GM23338 (cell line): ENCODE results near the gene CCDC86. TPM values are rescaled to one million over a fixed set of nuclear protein-coding genes. Genes with fewer than 3 reads are reported as not detected.

ENCODE experiments used
- ATAC-seq: fragments of 200-7000 bp; cut with Tn5 transposase; 3 replicates; pipeline ENCODE4 v1.9.1; 2020
- DNase-seq: peaks from one replicate; pipeline ENCODE4 v3.0.0-alpha.2; 2015; ENCODE audit warnings: low spot score
- H2AFZ ChIP-seq: fragments of 200-600 bp; sonication (generic); 2 replicates; pipeline ENCODE4 v1.8.0; 2016; ENCODE audit warnings: antibody characterized with exemption, mild to moderate bottlenecking, moderate library complexity
- H3F3A ChIP-seq: fragments of 200-600 bp; sonication (generic); replicated peaks from 2 replicates; pipeline ENCODE4 v1.8.0; 2017; ENCODE audit warnings: antibody characterized with exemption, mixed run types, low read depth
- H3K27ac ChIP-seq: fragments of 200-600 bp; sonication (generic); 2 replicates; pipeline ENCODE4 v1.6.1; 2016; ENCODE audit warnings: low read depth
- H3K27me3 ChIP-seq: fragments of 200-600 bp; sonication (generic); 2 replicates; pipeline ENCODE4 v1.8.0; 2016; ENCODE audit warnings: mild to moderate bottlenecking, mixed run types, moderate library complexity; ENCODE audit not compliant: insufficient read depth
- H3K36me3 ChIP-seq: fragments of 200-600 bp; sonication (generic); 2 replicates; pipeline ENCODE4 v1.8.0; 2016; ENCODE audit warnings: mild to moderate bottlenecking; ENCODE audit not compliant: insufficient read depth
- H3K4me1 ChIP-seq: fragments of 200-600 bp; sonication (generic); 2 replicates; pipeline ENCODE4 v1.8.0; 2016; ENCODE audit warnings: mild to moderate bottlenecking, moderate library complexity; ENCODE audit not compliant: insufficient read depth
- H3K4me2 ChIP-seq: fragments of 200-600 bp; sonication (generic); 2 replicates; pipeline ENCODE4 v1.7.1; 2017; ENCODE audit warnings: mixed run types
- H3K4me3 ChIP-seq: fragments of 200-600 bp; sonication (generic); 2 replicates; pipeline ENCODE4 v1.6.1; 2016; ENCODE audit warnings: mixed run types
- H3K79me2 ChIP-seq: fragments of 200-600 bp; sonication (generic); replicated peaks from 2 replicates; pipeline ENCODE4 v1.8.0; 2017; ENCODE audit warnings: mild to moderate bottlenecking; ENCODE audit not compliant: insufficient read depth
- H3K9me2 ChIP-seq: fragments of 200-600 bp; sonication (generic); 2 replicates; pipeline ENCODE4 v1.8.0; 2017; ENCODE audit not compliant: insufficient read depth
- H4K20me1 ChIP-seq: fragments of 200-600 bp; sonication (generic); replicated peaks from 2 replicates; pipeline ENCODE4 v1.8.0; 2017; ENCODE audit warnings: mild to moderate bottlenecking; ENCODE audit not compliant: insufficient read depth
- H3K27ac Mint-ChIP-seq: 2 replicates; pipeline ENCODE4 v1.8.0; 2020; ENCODE audit warnings: inconsistent platforms, mild to moderate bottlenecking, moderate library complexity, mixed read lengths
- H3K27me3 Mint-ChIP-seq: 3 replicates; pipeline ENCODE4 v1.8.0; 2022; ENCODE audit warnings: low read depth, mild to moderate bottlenecking, moderate library complexity, mixed read lengths, inconsistent platforms; ENCODE audit not compliant: insufficient read depth, poor library complexity
- H3K36me3 Mint-ChIP-seq: 3 replicates; pipeline ENCODE4 v1.8.0; 2021; ENCODE audit warnings: low read depth, mild to moderate bottlenecking, inconsistent platforms, moderate library complexity, mixed read lengths
- H3K4me1 Mint-ChIP-seq: 3 replicates; pipeline ENCODE4 v1.8.0; 2020; ENCODE audit warnings: mild to moderate bottlenecking, inconsistent platforms, mixed read lengths
- H3K4me3 Mint-ChIP-seq: 3 replicates; pipeline ENCODE4 v1.8.0; 2021; ENCODE audit warnings: moderate library complexity, mild to moderate bottlenecking, inconsistent platforms, mixed read lengths
- H3K9me3 Mint-ChIP-seq: 3 replicates; pipeline ENCODE4 v1.8.0; 2020; ENCODE audit warnings: moderate library complexity, mild to moderate bottlenecking, inconsistent platforms, mixed read lengths
- CREB1 ChIP-seq: fragments of 250-450 bp; sonication (Bioruptor Pico); IDR thresholded peaks from 2 replicates; pipeline ENCODE4 v1.5.0; 2020; ENCODE audit warnings: low read depth, mild to moderate bottlenecking, moderate library complexity
- ETS1 ChIP-seq: IDR thresholded peaks from 2 replicates; pipeline ENCODE4 v1.6.1; 2016; ENCODE audit warnings: antibody characterized with exemption
- EZH2 ChIP-seq: fragments of 200-600 bp; sonication (generic); IDR thresholded peaks from one replicate; pipeline ENCODE4 v1.8.0; 2017; ENCODE audit warnings: antibody characterized with exemption, mild to moderate bottlenecking, low read depth; ENCODE audit not compliant: unreplicated experiment
- EZH2phosphoT487 ChIP-seq: fragments of 200-600 bp; sonication (generic); IDR thresholded peaks from one replicate; pipeline ENCODE4 v1.8.1; 2018; ENCODE audit warnings: antibody characterized with exemption; ENCODE audit not compliant: unreplicated experiment
- JUNB ChIP-seq: IDR thresholded peaks from one replicate; pipeline ENCODE4 v1.6.1; 2016; ENCODE audit warnings: antibody characterized with exemption; ENCODE audit not compliant: unreplicated experiment
- NANOG ChIP-seq: IDR thresholded peaks from 2 replicates; pipeline ENCODE4 v1.6.1; 2016; ENCODE audit warnings: antibody characterized with exemption, borderline replicate concordance
- POLR2AphosphoS5 ChIP-seq: IDR thresholded peaks from 2 replicates; pipeline ENCODE4 v1.6.1; 2016; ENCODE audit warnings: antibody characterized with exemption, low read depth
- STAT1 ChIP-seq: IDR thresholded peaks from one replicate; pipeline ENCODE4 v1.6.1; 2016; ENCODE audit warnings: antibody characterized with exemption; ENCODE audit not compliant: unreplicated experiment
- ZNF114 ChIP-seq: fragments of 250-450 bp; sonication (Bioruptor Pico); IDR thresholded peaks from 2 replicates; pipeline ENCODE4 v1.5.0; 2020; ENCODE audit warnings: mild to moderate bottlenecking, moderate library complexity
- ZNF462 ChIP-seq: fragments of 250-450 bp; sonication (Bioruptor Pico); IDR thresholded peaks from 2 replicates; pipeline ENCODE4 v1.5.0; 2020; ENCODE audit warnings: mild to moderate bottlenecking, moderate library complexity
- polyA plus RNA-seq: library from polyadenylated mRNA; unstranded; fragments of >200 nt; fragmentation: Nextera tagmentation; extraction: Ambion mirVana; gene quantifications from 2 replicates; pipeline ENCODE4 v1.2.1, GENCODE V29; 2016
- total RNA-seq: library from RNA; depleted of rRNA; stranded (reverse); fragments of >200 nt; shearing (Covaris generic); gene quantifications from 2 replicates; pipeline ENCODE4 v1.2.3, GENCODE V29; 2014
- TF ChIP-seq, protein P1 (sequence below): IDR thresholded peaks from one replicate; pipeline ENCODE4 v1.6.1; 2018; ENCODE audit warnings: antibody characterized with exemption; ENCODE audit not compliant: unreplicated experiment

Gene CCDC86
- total and polyA plus RNA-seq, 2 experiments from 2014 or later: 67.3 to 98.5 TPM

- no peak overlapping the region for H3K27ac ChIP-seq
- H3F3A ChIP-seq: no peaks in the 10 kb centered on the region
- H3K4me1 Mint-ChIP-seq: no peaks in the 10 kb centered on the region
- DNase-seq (no peak), ATAC-seq (no peak)
- no peaks in the 10 kb centered on the region for H3K36me3 ChIP-seq
- H2AFZ ChIP-seq: no peak overlapping the region
- TF ChIP-seq ZNF462 (CRISPR knock-in tag) (no peak), ZNF114 (CRISPR knock-in tag) (no peak), STAT1 (no peak), JUNB (no peak), CREB1 (no peak), EZH2phosphoT487 (no peak), POLR2AphosphoS5 (no peak), ETS1 (no peak), EZH2 (no peak), NANOG (no peak)
- TF ChIP-seq, protein P1, sequence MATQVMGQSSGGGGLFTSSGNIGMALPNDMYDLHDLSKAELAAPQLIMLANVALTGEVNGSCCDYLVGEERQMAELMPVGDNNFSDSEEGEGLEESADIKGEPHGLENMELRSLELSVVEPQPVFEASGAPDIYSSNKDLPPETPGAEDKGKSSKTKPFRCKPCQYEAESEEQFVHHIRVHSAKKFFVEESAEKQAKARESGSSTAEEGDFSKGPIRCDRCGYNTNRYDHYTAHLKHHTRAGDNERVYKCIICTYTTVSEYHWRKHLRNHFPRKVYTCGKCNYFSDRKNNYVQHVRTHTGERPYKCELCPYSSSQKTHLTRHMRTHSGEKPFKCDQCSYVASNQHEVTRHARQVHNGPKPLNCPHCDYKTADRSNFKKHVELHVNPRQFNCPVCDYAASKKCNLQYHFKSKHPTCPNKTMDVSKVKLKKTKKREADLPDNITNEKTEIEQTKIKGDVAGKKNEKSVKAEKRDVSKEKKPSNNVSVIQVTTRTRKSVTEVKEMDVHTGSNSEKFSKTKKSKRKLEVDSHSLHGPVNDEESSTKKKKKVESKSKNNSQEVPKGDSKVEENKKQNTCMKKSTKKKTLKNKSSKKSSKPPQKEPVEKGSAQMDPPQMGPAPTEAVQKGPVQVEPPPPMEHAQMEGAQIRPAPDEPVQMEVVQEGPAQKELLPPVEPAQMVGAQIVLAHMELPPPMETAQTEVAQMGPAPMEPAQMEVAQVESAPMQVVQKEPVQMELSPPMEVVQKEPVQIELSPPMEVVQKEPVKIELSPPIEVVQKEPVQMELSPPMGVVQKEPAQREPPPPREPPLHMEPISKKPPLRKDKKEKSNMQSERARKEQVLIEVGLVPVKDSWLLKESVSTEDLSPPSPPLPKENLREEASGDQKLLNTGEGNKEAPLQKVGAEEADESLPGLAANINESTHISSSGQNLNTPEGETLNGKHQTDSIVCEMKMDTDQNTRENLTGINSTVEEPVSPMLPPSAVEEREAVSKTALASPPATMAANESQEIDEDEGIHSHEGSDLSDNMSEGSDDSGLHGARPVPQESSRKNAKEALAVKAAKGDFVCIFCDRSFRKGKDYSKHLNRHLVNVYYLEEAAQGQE: no peak
- H3K27me3 ChIP-seq: no peaks in the 10 kb centered on the region
- H3K9me2 ChIP-seq: no peaks in the 10 kb centered on the region
- H3K4me2 ChIP-seq: no peak overlapping the region
- no peaks in the 10 kb centered on the region for H3K27me3 Mint-ChIP-seq
- no peak overlapping the region for H3K4me3 ChIP-seq
- no peaks in the 10 kb centered on the region; the same call in 2 of the 3 replicates for H3K36me3 Mint-ChIP-seq
- no peaks in the 10 kb centered on the region for H3K79me2 ChIP-seq
- H4K20me1 ChIP-seq: peaks cover 7% of the 10 kb centered on the region
- no peak overlapping the region for H3K4me3 Mint-ChIP-seq
- H3K4me1 ChIP-seq: no peaks in the 10 kb centered on the region
- no peaks in the 10 kb centered on the region for H3K9me3 Mint-ChIP-seq
- no peak overlapping the region for H3K27ac Mint-ChIP-seq
Measured at GRCh38 chr11:60880643-60881282, 38.9 kb downstream of the CCDC86 start.
